Activated naive CD4-positive, alpha-beta T cell (primary cell): Measurements from ENCODE around the gene EFCAB6.

ENCODE experiments used
- DNase-seq, 4 experiments: peaks; one replicate each; lab custom pipeline; 2025; lab: John Stamatoyannopoulos, UW

Gene EFCAB6

GRCh38 chr22:43812890-43813289 lies 785 bp upstream of the EFCAB6 start:
- no peak for DNase-seq

GRCh38 chr22:43811777-43812148 lies 342 bp downstream of the EFCAB6 start:
- no peak for DNase-seq

GRCh38 chr22:43802897-43803495 lies 9.1 kb downstream of the EFCAB6 start:
- DNase-seq = no peak

GRCh38 chr22:43800970-43801369 lies 11.1 kb downstream of the EFCAB6 start:
- DNase-seq = no peak

- DNase-seq = no peak
Measured at GRCh38 chr22:43798492-43798891, 13.6 kb downstream of the EFCAB6 start.

GRCh38 chr22:43796567-43796966 lies 15.5 kb downstream of the EFCAB6 start:
- no peak for DNase-seq

GRCh38 chr22:43795320-43795719 lies 16.8 kb downstream of the EFCAB6 start:
- no peak for DNase-seq

GRCh38 chr22:43792905-43793304 lies 19.2 kb downstream of the EFCAB6 start:
- DNase-seq = no peak

- no peak for DNase-seq
Measured at GRCh38 chr22:43789452-43789851, 22.7 kb downstream of the EFCAB6 start.

- no peak for DNase-seq
Measured at GRCh38 chr22:43783777-43784176, 28.3 kb downstream of the EFCAB6 start.

GRCh38 chr22:43782448-43782847 lies 29.7 kb downstream of the EFCAB6 start:
- no peak for DNase-seq

- DNase-seq = no peak
Measured at GRCh38 chr22:43777286-43777685, 34.8 kb downstream of the EFCAB6 start.

- DNase-seq = no peak
Measured at GRCh38 chr22:43776081-43776670, 35.9 kb downstream of the EFCAB6 start.

- DNase-seq = no peak
Measured at GRCh38 chr22:43774318-43774915, 37.7 kb downstream of the EFCAB6 start.

- no peak for DNase-seq
Measured at GRCh38 chr22:43772831-43773230, 39.3 kb downstream of the EFCAB6 start.

GRCh38 chr22:43755452-43755851 lies 56.7 kb downstream of the EFCAB6 start:
- no peak for DNase-seq

- no peak for DNase-seq
Measured at GRCh38 chr22:43755011-43755410, 57.1 kb downstream of the EFCAB6 start.

GRCh38 chr22:43754176-43754575 lies 57.9 kb downstream of the EFCAB6 start:
- DNase-seq = no peak

- no peak for DNase-seq
Measured at GRCh38 chr22:43753688-43754087, 58.4 kb downstream of the EFCAB6 start.

- DNase-seq = no peak
Measured at GRCh38 chr22:43750751-43751150, 61.4 kb downstream of the EFCAB6 start.

GRCh38 chr22:43749473-43749872 lies 62.6 kb downstream of the EFCAB6 start:
- no peak for DNase-seq

- DNase-seq = no peak
Measured at GRCh38 chr22:43747877-43748276, 64.2 kb downstream of the EFCAB6 start.

GRCh38 chr22:43747058-43747457 lies 65.0 kb downstream of the EFCAB6 start:
- DNase-seq = no peak
